SK-N-SH treated with all-trans-retinoic acid at 6 μM for 48 hours (cell line): ENCODE data around the gene KLK8.

Source experiments
- ATAC-seq: fragments of 200-7000 bp; cut with Tn5 transposase; 3 replicates; pipeline ENCODE4 v1.9.1; 2020; ENCODE audit warnings: mild to moderate bottlenecking, moderate library complexity
- ARNTL ChIP-seq: fragments of 450-650 bp; formaldehyde crosslinking; IDR thresholded peaks from 2 replicates; pipeline ENCODE4 v1.5.0; 2020; ENCODE audit warnings: low read depth, mild to moderate bottlenecking, moderate library complexity, borderline replicate concordance
- BACH2 ChIP-seq: fragments of 250-450 bp; sonication (Bioruptor Pico); IDR thresholded peaks from 2 replicates; pipeline ENCODE4 v1.9.0; 2021; ENCODE audit warnings: mild to moderate bottlenecking, borderline replicate concordance
- CREB5 ChIP-seq: fragments of 250-450 bp; sonication (Bioruptor Pico); IDR thresholded peaks from 2 replicates; pipeline ENCODE4 v1.5.1; 2020; ENCODE audit warnings: low read depth, mild to moderate bottlenecking, moderate library complexity
- CSDC2 ChIP-seq: fragments of 250-450 bp; sonication (Bioruptor Pico); IDR thresholded peaks from 2 replicates; pipeline ENCODE4 v1.5.0; 2020; ENCODE audit warnings: mild to moderate bottlenecking, moderate library complexity
- ESRRG ChIP-seq: fragments of 250-450 bp; sonication (Bioruptor Pico); IDR thresholded peaks from 2 replicates; pipeline ENCODE4 v1.6.1; 2021; ENCODE audit warnings: mild to moderate bottlenecking
- GLIS3 ChIP-seq: fragments of 250-450 bp; sonication (Bioruptor Pico); IDR thresholded peaks from 2 replicates; pipeline ENCODE4 v1.5.0; 2020; ENCODE audit warnings: mild to moderate bottlenecking, moderate library complexity
- ISL1 ChIP-seq: fragments of 250-450 bp; sonication (Bioruptor Pico); IDR thresholded peaks from 2 replicates; pipeline ENCODE4 v2.1.2; 2022; ENCODE audit warnings: mild to moderate bottlenecking, moderate library complexity
- OSR1 ChIP-seq: fragments of 250-450 bp; sonication (Bioruptor Pico); IDR thresholded peaks from 2 replicates; pipeline ENCODE4 v1.8.0; 2022; ENCODE audit warnings: moderate library complexity, mild to moderate bottlenecking, inconsistent platforms
- POU6F1 ChIP-seq: fragments of 250-450 bp; sonication (Bioruptor Pico); IDR thresholded peaks from 2 replicates; pipeline ENCODE4 v1.8.0; 2021; ENCODE audit warnings: low read depth, mild to moderate bottlenecking, moderate library complexity, borderline replicate concordance
- PPARA ChIP-seq: fragments of 250-450 bp; sonication (Bioruptor Pico); IDR thresholded peaks from 2 replicates; pipeline ENCODE4 v1.5.0; 2020; ENCODE audit warnings: mild to moderate bottlenecking, borderline replicate concordance
- RARB ChIP-seq: fragments of 250-450 bp; sonication (Bioruptor Pico); IDR thresholded peaks from 2 replicates; pipeline ENCODE4 v1.8.0; 2021; ENCODE audit warnings: mild to moderate bottlenecking, moderate library complexity
- SNAI2 ChIP-seq: fragments of 250-450 bp; sonication (Bioruptor Pico); IDR thresholded peaks from 2 replicates; pipeline ENCODE4 v1.5.0; 2020; ENCODE audit warnings: mild to moderate bottlenecking, moderate library complexity
- TOX ChIP-seq: fragments of 250-450 bp; sonication (Bioruptor Pico); IDR thresholded peaks from 2 replicates; pipeline ENCODE4 v1.8.0; 2021; ENCODE audit warnings: mild to moderate bottlenecking, moderate library complexity, borderline replicate concordance
- TSHZ2 ChIP-seq: fragments of 250-450 bp; sonication (Bioruptor Pico); IDR thresholded peaks from 2 replicates; pipeline ENCODE4 v1.5.0; 2020; ENCODE audit warnings: mild to moderate bottlenecking, moderate library complexity
- ZC3H10 ChIP-seq: fragments of 250-450 bp; sonication (Bioruptor Pico); IDR thresholded peaks from 2 replicates; pipeline ENCODE4 v1.5.1; 2021; ENCODE audit warnings: mild to moderate bottlenecking, moderate library complexity
- ZFP3 ChIP-seq: fragments of 250-450 bp; sonication (Bioruptor Pico); IDR thresholded peaks from 2 replicates; pipeline ENCODE4 v1.5.0; 2020; ENCODE audit warnings: mild to moderate bottlenecking, moderate library complexity
- ZNF565 ChIP-seq: fragments of 450-650 bp; formaldehyde crosslinking; conservative IDR thresholded peaks from 2 replicates; pipeline ENCODE4 v1.5.0; 2020; ENCODE audit warnings: low read depth, mild to moderate bottlenecking, moderate library complexity
- ZNF70 ChIP-seq: fragments of 450-650 bp; formaldehyde crosslinking; IDR thresholded peaks from 2 replicates; pipeline ENCODE4 v1.5.0; 2020; ENCODE audit warnings: mild to moderate bottlenecking, moderate library complexity
- ZNF8 ChIP-seq: fragments of 450-650 bp; formaldehyde crosslinking; IDR thresholded peaks from 2 replicates; pipeline ENCODE4 v1.5.0; 2020; ENCODE audit warnings: mild to moderate bottlenecking, moderate library complexity
- TF ChIP-seq, protein P1 (sequence below): fragments of 250-450 bp; sonication (Bioruptor Pico); IDR thresholded peaks from 2 replicates; pipeline ENCODE4 v1.5.1; 2021; ENCODE audit warnings: mild to moderate bottlenecking, moderate library complexity
- TF ChIP-seq, protein P2 (sequence below): fragments of 250-450 bp; sonication (Bioruptor Pico); IDR thresholded peaks from 2 replicates; pipeline ENCODE4 v1.8.0; 2020; ENCODE audit warnings: mild to moderate bottlenecking, moderate library complexity, borderline replicate concordance

KLK8 gene

DNA sequence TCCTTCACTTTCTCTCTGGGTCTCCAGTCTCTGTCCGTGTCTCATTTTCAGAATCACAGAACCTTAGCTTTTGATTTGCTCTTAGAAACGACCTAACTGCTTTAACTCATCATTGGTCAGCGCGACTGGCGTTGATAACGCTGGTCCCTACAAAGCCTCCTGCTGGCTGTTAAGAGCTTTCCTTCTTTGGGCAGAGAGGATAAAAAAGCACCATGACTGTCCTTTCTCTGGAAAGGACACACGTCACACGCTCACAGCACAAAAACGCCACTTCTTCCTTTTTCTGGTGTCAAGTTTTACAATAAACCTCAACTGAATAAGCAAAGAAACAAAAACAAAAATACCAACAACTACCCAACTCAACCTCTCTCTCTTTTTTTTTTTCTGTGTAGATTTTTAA is 35.1 kb upstream of the KLK8 start:
- ATAC-seq: peak; percentile 67
- TF ChIP-seq ESRRG (no peak), GLIS3 (CRISPR knock-in tag) (no peak), ZNF565 (CRISPR knock-in tag) (no peak), ISL1 (no peak)

GRCh38 chr19:51034704-51035103 is 33.3 kb upstream of the KLK8 start, which contains the start of gene KLK12:
TSS of gene KLK12 (minus strand) at chr19:51035002. CDS start at chr19:51034621, 381 bp downstream.
- no peak for ATAC-seq
- TF ChIP-seq CREB5 (CRISPR knock-in tag) (no peak), PPARA (CRISPR knock-in tag) (no peak), ISL1 (no peak), ARNTL (no peak), ZNF8 (CRISPR knock-in tag) (no peak), BACH2 (CRISPR knock-in tag) (no peak), ZC3H10 (CRISPR knock-in tag) (no peak), SNAI2 (CRISPR knock-in tag) (no peak), RARB (no peak), TSHZ2 (no peak), OSR1 (CRISPR knock-in tag) (no peak), GLIS3 (CRISPR knock-in tag) (no peak), ZNF70 (CRISPR knock-in tag) (no peak), TOX (no peak), CSDC2 (CRISPR knock-in tag) (no peak), ESRRG (no peak), ZNF565 (CRISPR knock-in tag) (no peak), ZFP3 (no peak)
- TF ChIP-seq, protein P1, sequence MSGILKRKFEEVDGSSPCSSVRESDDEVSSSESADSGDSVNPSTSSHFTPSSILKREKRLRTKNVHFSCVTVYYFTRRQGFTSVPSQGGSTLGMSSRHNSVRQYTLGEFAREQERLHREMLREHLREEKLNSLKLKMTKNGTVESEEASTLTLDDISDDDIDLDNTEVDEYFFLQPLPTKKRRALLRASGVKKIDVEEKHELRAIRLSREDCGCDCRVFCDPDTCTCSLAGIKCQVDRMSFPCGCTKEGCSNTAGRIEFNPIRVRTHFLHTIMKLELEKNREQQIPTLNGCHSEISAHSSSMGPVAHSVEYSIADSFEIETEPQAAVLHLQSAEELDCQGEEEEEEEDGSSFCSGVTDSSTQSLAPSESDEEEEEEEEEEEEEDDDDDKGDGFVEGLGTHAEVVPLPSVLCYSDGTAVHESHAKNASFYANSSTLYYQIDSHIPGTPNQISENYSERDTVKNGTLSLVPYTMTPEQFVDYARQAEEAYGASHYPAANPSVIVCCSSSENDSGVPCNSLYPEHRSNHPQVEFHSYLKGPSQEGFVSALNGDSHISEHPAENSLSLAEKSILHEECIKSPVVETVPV (CRISPR knock-in tag): no peak
- TF ChIP-seq, protein P2, sequence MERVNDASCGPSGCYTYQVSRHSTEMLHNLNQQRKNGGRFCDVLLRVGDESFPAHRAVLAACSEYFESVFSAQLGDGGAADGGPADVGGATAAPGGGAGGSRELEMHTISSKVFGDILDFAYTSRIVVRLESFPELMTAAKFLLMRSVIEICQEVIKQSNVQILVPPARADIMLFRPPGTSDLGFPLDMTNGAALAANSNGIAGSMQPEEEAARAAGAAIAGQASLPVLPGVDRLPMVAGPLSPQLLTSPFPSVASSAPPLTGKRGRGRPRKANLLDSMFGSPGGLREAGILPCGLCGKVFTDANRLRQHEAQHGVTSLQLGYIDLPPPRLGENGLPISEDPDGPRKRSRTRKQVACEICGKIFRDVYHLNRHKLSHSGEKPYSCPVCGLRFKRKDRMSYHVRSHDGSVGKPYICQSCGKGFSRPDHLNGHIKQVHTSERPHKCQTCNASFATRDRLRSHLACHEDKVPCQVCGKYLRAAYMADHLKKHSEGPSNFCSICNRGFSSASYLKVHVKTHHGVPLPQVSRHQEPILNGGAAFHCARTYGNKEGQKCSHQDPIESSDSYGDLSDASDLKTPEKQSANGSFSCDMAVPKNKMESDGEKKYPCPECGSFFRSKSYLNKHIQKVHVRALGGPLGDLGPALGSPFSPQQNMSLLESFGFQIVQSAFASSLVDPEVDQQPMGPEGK (CRISPR knock-in tag): no peak
- TF ChIP-seq, all 23 proteins: peak for 0

DNA sequence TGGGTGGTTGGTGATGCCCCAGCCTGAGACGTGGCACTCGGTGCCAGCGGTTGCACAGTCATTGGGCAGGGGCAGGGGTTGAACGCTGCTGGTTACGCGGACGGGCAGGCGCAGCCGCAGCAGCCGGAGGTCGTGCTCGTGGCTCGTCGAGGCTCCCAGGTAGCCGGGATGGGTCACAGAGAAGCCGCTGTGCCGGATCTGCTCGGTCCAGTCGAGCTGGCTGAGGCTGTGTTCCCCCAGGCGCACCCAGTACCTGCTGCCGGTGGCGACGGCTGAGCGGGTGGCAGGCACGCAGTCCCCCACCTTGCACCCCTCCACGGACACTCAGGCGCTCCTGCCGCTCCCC is 30.4 kb upstream of the KLK8 start:
- TF ChIP-seq BACH2 (CRISPR knock-in tag): no peak
- TF ChIP-seq ISL1: no peak
- no peak for TF ChIP-seq GLIS3 (CRISPR knock-in tag)

GRCh38 chr19:51031220-51031879 is 29.9 kb upstream of the KLK8 start:
- no peak for ATAC-seq

More for the DNA sequence above, 30.4 kb upstream of the KLK8 start:
- no peak for ATAC-seq

More at GRCh38 chr19:51031220-51031879, 29.9 kb upstream of the KLK8 start:
- no peak for TF ChIP-seq ZC3H10 (CRISPR knock-in tag)
- no peak for TF ChIP-seq CREB5 (CRISPR knock-in tag)
- no peak for TF ChIP-seq ZFP3
- no peak for TF ChIP-seq SNAI2 (CRISPR knock-in tag)
- TF ChIP-seq, protein P2 (CRISPR knock-in tag): no peak
- no peak for TF ChIP-seq ZNF8 (CRISPR knock-in tag)
- no peak for TF ChIP-seq POU6F1 (CRISPR knock-in tag)
